ENCODE results near the gene TMX4. TPM values are rescaled to one million over a fixed set of nuclear protein-coding genes. Genes with fewer than 3 reads are reported as not detected.

TMX4 gene
- total RNA-seq, 2 experiments from 2014 or later, result 21.2 to 21.8 TPM

- Mint-ChIP-seq H3K9me3 (no peaks in the 10 kb centered on the region), H3K27me3 (no peaks in the 10 kb centered on the region), H3K4me1 (ENCODE audit: low read depth) (peaks cover 21% of the 10 kb centered on the region), H3K4me3 (no peak overlapping the region), H3K27ac (no peak overlapping the region), H3K36me3 (ENCODE audit: low read depth) (no peaks in the 10 kb centered on the region)
- ChIA-PET CTCF (interaction anchor here (2.6 to 3.3 kb wide), 2 partner anchors 24 to 701 kb away, joined by 16 to 18 read pairs; no protein-coding TSS in a partner anchor), POLR2A (interaction anchor here (1.3 kb wide), 1 partner anchor 30 kb away, joined by 3 read pairs; no protein-coding TSS in a partner anchor)
- intact Hi-C loops (cut with micrococcal nuclease), result no loop called here
- ATAC-seq (no peak), DNase-seq (no peak)
- TF ChIP-seq CTCF (IDR thresholded peaks at IDR 0.05), result no peak
Measured at GRCh38 chr20:8020314-8021079, 936 bp upstream of the TMX4 start.

DNA sequence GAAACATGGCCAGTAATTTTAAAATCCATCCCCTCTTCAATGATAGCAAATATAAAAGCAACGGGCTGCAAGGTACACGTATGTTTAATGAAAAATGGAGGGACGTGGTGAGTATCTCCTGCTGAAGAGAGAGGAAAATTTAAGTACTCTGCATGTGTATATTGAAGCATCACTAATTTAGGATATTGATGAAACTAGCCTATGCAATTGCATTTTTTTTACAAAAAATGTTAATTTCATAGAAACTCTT, 362 bp upstream of the TMX4 start:
- Mint-ChIP-seq H3K36me3 (ENCODE audit: low read depth) (no peaks in the 10 kb centered on the region), H3K4me1 (ENCODE audit: low read depth) (peaks cover 26% of the 10 kb centered on the region), H3K9me3 (no peaks in the 10 kb centered on the region), H3K27me3 (no peaks in the 10 kb centered on the region), H3K27ac (no peak overlapping the region), H3K4me3 (no peak overlapping the region)
- ChIA-PET POLR2A (interaction anchor here (1.3 kb wide), 1 partner anchor 29 kb away, joined by 3 read pairs; no protein-coding TSS in a partner anchor), CTCF (interaction anchor here (3.3 kb wide), 1 partner anchor 702 kb away, joined by 16 read pairs; no protein-coding TSS in a partner anchor)
- no peak for DNase-seq
- intact Hi-C loops (cut with micrococcal nuclease), result no loop called here
- no peak for TF ChIP-seq CTCF (IDR thresholded peaks at IDR 0.05)
- ATAC-seq, result no peak

- peak overlapping the region; percentile 82 for H3K27ac Mint-ChIP-seq
- intact Hi-C loops (cut with micrococcal nuclease), result no loop called here
- H3K4me3 Mint-ChIP-seq, result no peak overlapping the region
- peaks cover 33% of the 10 kb centered on the region for H3K4me1 Mint-ChIP-seq (ENCODE audit: low read depth)
- DNase-seq, result peak; percentile 61
- CTCF ChIA-PET, result no interaction called here
- H3K9me3 Mint-ChIP-seq, result no peaks in the 10 kb centered on the region
- ATAC-seq, result peak; percentile 72
- POLR2A ChIA-PET, result interaction anchor here (1.3 kb wide), 1 partner anchor 28 kb away, joined by 3 read pairs; no protein-coding TSS in a partner anchor
- no peaks in the 10 kb centered on the region for H3K36me3 Mint-ChIP-seq (ENCODE audit: low read depth)
- peak; percentile 9 for TF ChIP-seq CTCF (IDR thresholded peaks at IDR 0.05)
- no peaks in the 10 kb centered on the region for H3K27me3 Mint-ChIP-seq
Measured at GRCh38 chr20:8018958-8019245, 659 bp downstream of the TMX4 start.

- ChIA-PET CTCF (interaction anchor here (0.9 to 1.2 kb wide), 2 partner anchors 12 to 14 kb away, joined by 3 read pairs; no protein-coding TSS in a partner anchor), POLR2A (no interaction called here)
- ATAC-seq, result no peak
- Mint-ChIP-seq H3K36me3 (ENCODE audit: low read depth) (peaks cover 3% of the 10 kb centered on the region), H3K27ac (no peak overlapping the region), H3K4me3 (no peak overlapping the region), H3K27me3 (no peaks in the 10 kb centered on the region), H3K4me1 (ENCODE audit: low read depth) (peaks cover 35% of the 10 kb centered on the region), H3K9me3 (no peaks in the 10 kb centered on the region)
- DNase-seq, result no peak
- intact Hi-C loops (cut with micrococcal nuclease), result no loop called here
- no peak for TF ChIP-seq CTCF (IDR thresholded peaks at IDR 0.05)
Measured at GRCh38 chr20:8012724-8013123, 6.8 kb downstream of the TMX4 start.

DNA sequence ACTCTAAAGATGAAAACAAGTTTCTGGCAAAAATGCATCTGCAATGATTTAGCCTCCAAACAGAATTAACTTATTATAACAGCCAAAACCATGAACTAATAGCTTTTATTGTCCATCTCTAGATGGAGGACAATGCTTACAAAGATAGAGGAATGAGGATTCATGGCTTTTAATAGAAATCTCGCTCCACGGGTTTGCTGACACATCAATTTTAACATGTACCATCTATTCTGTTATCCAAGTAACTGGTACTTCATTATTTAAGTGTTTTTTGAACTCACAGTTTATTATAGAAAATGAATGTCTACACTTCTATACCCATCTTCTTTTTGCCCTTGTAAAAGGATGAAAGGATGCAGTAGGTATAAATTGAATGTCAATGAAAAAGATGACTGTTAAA, 10.8 kb downstream of the TMX4 start:
- ChIA-PET CTCF (interaction anchor here (1.4 kb wide), 1 partner anchor 72 kb away, joined by 4 read pairs; no protein-coding TSS in a partner anchor), POLR2A (no interaction called here)
- Mint-ChIP-seq H3K36me3 (ENCODE audit: low read depth) (peaks cover 8% of the 10 kb centered on the region), H3K4me1 (ENCODE audit: low read depth) (peaks cover 8% of the 10 kb centered on the region), H3K4me3 (no peak overlapping the region), H3K27ac (no peak overlapping the region), H3K27me3 (no peaks in the 10 kb centered on the region), H3K9me3 (no peaks in the 10 kb centered on the region)
- no peak for DNase-seq
- TF ChIP-seq CTCF (IDR thresholded peaks at IDR 0.05), result no peak
- ATAC-seq, result no peak
- intact Hi-C loops (cut with micrococcal nuclease), result no loop called here
